HG03575 (cell line): ENCODE data around the gene ENPP7.
"Not testable (repeated sequence)": the region's sequence is repeated elsewhere in the genome, so short reads cannot be mapped to it uniquely, and the experiment has no call there.

Experiments used
- ATAC-seq: cut with Tn5 transposase; IDR thresholded peaks from one replicate; pipeline ENCODE4 v1.9.1; 2021; ENCODE audit not compliant: unreplicated experiment, insufficient number of reproducible peaks, low FRiP score; ENCODE audit errors: extremely low read depth

ENPP7 gene

DNA sequence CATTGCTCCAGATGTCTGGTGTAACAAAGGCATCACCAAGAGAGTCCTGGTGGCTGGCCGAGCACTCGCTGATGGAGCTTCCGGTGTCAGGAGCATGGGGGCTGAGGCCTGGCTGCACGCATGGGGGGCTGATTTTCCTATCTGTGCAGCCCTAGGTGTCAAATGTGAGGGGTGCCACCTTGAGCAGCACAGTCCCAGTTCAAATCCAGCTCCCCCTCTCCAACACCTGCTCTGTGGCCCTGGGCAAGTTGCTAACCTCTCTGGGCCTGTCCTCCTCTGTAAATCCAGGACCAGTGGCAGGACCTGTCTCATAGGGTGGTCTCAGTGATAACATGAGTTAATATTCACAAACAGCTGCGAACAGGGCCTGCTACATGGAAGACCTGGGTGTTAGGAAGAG lies 12.9 kb downstream of the ENPP7 start:
- no peak for ATAC-seq

DNA sequence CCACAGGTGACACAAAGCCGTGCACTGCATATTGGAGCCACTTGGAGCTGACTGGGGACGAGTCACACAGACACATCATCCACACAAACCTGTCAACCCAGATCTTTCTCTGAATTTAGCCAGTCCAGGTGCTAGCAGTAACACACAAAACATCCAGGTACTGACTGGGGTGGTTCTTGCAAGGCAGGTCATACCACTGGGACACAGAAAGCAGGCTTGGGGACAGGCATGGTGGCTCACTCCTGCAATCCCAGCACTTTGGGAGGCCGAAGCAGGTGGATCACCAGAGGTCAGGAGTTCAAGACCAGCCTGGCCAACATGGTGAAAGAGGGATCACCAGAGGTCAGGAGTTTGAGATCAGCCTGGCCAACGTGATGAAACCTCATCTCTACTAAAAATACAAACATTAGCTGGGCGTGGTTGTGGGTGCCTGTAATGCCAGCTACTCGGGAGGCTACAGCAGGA lies 14.9 kb downstream of the ENPP7 start:
- ATAC-seq, result no peak

DNA sequence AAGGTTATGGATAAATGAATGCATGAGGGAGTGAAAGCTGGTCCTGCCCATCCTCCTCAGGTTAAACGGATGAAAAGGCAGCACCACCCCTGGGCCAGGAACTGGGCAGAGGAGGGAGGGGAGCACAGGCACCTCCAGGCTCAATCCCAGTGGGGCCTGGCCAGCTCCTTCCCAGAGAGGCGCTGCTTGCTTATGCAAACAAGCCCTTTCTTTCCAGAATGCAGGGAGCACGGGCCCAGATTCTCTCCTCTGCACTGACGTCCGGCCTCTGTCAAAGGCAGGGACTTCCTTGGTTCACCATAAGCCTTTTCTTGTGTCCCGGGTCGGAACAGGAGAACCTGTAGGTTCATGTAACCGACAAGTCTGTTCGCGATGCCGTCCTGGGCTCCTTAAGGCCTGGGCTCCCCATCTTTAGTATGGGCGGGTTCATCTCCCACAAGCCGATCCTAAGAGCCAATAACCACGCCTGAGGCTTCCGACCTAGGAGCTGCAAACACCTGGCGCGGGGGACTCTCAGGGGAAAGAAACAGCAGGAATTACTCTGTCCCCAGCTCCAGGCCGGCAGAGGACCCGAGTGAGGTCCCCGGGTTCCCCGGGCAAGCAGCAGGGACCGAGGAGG lies 16.3 kb downstream of the ENPP7 start:
- ATAC-seq, result no peak

DNA sequence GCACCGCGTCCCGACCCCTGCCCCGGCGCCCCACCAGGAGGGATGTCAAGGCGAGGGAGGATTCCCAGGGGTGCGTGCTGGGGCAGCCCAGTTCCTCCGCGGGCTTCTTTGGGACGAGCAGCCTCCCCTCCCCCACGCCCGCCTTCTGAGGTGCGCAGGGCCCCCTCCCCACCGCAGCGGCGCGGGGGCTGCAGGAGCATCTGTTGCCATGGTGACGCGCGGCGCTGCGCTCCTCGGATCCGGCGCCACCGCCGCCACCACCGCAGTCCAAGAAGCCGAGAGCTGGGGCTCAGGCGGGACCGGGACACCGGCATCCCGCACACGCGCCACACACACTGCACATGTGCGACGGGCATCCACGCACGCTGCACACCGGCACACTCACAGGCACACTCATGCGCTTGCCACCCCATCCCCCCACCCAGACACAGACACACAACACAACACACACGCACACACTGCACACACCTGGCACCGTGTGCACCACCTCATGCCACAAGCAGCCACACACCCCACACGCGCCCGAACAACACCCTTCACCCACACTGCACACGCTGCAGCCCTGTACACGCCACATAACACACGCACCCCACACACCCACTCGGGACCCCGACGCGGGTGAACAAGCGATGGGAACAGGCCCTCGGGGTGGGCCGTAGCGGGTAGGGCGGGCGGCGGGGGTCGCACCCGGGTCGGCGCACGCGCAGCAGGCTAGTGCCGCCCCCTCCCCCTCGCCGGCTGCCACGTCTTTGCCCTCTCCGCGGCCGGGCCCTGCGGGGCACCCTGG lies 17.0 kb downstream of the ENPP7 start:
- ATAC-seq, result no peak

DNA sequence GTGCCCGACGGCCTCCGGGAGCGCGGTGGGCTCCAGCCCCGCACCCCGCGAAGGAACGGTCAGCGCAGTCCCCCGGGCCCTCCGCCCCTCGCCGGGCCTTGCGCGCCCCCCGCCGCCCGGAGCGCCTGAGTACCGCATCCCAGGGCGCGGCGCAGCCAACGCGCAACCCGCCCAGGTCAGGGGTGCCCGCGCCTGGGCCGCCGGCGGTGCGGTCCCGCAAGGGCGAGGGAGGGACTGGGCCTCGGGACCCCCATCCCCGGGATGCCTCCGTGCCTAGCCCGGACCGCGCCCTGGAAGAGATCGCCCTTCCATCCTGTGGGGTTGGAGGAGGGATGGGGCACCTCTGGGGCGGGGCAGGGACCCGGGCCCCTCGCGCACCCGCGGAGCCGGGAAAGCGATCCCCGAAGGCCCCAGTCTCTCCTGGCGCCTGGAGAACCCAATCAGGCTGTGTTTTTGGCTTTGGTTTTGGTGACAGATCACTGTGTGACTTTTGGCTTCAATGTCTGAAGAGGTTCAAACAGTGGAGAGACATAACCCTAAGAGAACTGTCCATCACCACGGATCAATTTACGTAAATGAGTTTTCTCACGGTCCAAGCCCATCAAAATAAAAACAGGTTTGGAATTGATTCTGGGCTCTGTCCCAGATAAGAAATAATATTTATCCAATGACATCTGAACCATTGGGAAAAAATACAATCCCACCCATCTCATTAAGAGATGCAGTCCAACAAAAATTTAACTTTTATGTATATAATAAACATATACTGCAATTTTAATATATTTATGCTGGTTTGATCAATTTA lies 17.8 kb downstream of the ENPP7 start:
- no peak for ATAC-seq

DNA sequence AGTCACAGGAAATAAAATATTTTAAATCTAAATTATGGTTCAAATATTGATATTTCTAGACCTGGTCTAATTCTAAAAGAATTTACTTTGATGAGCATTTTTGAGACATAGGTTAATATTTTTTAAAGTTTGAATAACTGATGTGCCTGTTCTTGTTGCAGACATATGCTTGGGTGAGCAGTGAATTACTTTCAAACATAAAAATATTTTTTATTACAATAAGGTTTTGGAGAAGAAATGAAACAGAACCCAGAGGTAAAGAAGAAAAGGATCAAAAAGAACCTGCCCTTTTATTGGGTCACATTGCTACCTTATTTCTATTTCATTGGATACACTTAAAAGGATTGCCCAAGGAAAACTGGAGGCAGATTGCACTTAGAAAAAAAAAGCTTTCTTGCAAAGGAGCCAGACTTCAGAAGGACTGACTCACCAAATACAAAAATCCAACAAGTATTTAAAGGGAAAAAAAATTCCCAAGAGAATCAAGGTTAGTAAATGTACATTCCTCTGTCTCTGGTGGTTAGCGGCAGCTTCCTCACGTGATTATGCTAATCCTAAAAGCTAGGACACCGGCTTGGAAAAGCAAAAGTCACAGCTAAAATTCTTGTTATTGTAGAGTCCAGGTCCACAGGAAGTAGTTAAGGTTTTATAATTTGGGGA lies 18.5 kb downstream of the ENPP7 start:
- ATAC-seq, result no peak

DNA sequence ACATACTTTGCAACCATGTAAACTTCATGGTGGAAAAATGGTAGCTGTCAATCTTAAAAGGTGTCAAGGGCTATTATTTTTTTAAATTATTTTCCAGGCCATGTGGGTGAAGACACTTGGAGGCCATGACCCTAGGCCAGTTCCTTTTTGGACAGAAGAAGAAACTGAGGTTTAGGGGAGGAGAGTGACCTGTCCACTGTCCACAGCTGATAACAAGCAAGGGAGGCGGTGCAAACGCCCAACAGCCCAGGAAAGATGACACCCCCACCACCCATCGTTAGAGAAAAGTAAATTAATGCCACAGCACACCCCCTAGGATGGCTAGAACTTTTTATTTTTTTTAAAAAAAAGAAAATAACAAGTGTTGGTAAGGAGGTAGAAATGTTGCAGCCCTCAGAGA lies 19.2 kb downstream of the ENPP7 start:
- no peak for ATAC-seq

DNA sequence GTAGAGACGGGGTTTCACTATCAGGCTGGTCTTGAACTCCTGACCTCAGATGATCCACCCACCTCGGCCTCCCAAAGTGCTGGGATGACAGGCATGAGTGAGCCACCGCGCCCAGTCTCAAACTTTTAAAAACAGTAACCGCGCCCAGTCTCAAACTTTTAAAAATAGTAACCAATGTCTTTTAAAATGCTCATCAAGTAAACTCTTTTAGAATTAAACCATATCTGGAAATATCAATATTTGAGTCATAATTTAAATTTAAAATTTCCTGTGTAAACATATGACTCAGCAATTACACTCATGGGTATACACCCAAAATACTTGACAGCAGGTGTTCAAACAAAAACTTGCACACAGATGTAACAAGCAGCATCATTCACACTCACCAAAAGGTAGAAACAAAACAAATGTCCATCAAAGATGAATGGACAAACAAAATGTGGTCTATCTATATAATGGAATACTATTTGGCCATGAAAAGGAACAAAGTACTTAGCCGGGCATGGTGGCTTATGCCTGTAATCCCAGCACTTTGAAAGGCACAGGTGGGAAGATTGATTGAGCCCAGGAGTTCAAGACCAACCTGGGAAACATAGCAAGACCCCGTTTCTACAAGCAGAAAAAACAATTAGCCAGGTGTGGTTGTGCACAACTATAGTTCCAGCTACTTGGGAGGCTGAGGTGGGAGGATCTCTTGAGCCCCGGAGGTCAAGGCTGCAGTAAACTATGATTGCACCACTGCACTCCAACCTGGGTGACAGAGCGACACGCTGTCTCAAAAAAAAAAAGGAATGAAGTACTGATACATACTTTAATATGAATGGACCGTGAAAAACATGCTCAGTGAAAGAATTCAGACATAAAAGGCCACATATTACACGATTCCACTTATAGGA lies 20.2 kb downstream of the ENPP7 start:
- ATAC-seq, result no peak

DNA sequence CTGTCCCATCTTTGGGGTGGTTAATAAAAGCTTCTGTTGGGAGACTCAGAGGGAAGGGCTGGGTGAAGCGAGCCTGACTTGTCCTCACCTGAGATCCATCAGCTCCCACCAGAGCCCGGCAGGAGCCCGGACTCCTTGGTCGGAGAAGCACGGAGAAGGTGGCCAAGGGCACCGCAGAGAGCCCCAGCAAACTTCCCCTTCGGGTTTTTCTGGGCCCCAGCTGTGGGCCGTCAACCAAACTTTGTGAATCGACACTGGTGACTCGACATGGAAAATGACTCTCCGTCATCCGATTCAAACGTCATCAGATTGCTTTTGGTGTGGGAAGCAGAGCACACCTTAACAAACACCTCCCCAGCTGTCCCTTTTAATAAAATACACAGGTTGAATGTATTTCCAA lies 21.4 kb downstream of the ENPP7 start:
- no peak for ATAC-seq

DNA sequence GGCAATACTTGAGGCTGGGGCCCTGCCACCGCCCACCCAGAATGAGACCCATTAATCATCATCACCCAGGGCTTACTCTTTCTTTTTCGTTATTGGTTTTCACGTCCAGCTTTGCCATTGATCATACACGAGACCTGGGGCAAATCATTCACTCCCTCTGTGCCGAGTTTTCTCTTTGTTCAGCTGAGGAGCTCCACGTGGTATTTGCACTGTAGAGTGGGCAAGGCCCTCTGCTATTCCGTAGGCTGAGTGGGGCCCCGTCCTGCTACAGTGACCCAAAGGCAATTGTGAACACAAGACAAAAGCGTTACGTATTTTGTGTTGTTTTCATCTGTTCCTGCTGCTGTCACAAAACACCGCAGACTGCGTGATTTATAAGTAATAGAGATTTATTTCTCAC lies 23.6 kb downstream of the ENPP7 start:
- ATAC-seq, result no peak

DNA sequence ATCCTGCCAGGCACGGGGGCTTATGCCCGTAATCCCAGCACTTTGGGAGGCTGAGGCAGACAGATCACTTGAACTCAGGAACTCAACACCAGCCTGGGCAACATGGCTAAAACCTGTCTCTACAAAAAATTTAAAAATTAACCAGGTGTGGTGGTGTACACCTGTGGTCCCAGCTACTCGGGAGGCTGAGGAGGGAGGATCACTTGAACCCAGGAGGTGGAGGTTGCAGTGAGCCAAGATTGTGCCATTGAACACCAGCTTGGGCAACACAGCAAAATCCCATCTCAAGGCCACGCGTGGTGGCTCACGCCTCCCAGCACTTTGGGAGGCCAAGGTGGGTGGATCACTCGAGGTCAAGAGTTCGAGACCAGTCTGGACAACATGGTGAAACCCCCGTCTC lies 24.2 kb downstream of the ENPP7 start:
- not testable (repeated sequence) for ATAC-seq

DNA sequence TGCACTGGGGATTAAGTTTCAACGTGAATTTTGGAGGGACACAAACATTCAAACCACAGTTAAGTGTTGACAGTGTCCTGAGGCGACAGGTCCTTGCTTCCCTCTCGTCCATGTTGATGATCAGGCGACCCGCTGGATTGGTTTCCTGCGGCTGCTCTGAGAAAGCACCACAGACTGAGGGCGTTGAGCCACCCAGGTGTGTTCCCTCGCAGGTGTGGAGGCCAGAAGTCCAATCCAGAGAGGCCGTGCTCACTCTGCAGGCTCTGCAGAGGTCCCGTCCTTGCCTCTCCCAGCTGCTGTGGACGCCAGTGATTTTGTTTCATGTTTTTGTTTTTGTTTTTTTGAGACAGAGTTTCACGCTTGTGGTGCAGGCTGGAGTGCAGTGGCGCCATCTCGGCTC lies 24.8 kb downstream of the ENPP7 start:
- no peak for ATAC-seq

DNA sequence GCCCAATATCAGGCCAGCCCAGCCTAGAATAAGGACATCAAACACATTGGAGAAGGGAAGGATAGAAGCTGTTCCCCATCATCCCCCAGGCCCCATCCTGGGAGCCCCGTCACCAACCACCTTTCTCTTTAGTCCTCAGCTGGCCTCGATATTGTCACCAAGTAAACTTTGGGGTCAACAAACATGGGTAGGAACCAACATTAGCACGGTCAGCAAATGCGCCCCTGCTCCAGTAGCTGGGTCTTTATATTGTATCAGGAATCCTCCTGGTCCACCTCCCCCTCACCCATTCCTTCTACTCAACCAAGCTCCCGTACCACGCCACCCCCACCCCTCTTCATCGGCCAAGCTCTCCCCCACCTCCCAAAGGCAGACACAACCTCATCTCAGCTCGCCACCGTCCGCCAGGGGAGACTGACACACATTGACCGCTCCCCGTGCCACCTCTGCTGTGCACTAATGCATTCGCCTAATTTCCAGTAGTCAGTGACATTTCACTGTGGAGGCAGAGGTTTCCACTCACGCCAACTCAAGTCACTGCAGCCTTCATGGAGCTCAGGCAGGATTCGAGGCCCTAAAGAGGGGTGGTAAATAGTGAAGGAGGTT lies 26.5 kb downstream of the ENPP7 start:
- ATAC-seq, result no peak

DNA sequence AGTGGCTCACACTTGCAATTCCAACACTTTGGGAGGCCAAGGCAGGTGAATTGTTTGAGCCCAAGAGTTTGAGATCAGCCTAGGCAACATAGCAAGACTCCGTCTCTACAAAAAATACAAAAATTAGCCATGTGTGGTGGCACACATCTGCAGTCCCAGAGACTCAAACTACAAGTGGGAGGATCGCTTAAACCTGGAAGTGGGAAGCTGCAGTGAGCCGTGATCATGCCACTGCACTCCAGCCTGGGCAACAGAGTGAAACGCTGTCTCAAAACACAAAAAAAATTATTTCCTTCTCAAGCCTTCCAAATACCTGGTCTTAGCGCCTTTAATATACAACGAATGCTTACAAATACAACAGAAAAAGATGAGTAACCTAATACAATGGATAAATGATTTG lies 27.5 kb downstream of the ENPP7 start:
- no peak for ATAC-seq

DNA sequence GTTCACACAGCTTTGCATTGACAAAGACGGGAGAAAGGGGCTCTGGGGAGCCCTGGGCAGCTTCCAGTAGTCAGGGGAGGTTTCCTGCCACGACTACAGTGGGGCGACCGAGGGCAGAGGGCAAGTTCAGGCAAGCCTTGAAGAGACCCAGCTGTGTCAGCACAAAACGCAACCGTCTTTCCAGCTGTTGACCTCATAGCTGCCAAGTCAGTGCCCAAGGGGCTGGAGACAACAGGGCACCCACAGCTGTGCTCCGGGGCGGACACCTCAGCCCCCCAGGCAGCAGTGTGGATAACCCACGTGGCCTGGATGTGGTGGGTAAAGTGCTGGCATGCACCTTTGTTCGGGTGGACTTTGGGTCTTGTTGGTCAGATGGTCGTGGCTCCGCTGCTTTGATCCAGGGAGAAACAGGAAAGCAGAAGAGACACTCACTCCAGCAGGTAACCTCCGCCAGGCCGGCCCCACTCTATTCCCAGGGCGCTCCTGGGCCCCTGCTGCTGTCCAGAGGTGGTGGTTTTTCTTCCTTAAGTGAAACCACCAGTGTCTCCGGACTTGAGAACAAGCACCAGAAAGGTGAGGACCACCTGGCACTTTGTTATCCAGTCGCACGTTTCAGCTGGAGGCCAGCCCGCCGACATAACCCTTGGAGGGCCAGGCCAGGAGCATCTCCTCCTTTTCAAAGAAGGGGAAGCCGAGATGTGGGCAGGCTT lies 29.6 kb downstream of the ENPP7 start:
- ATAC-seq, result no peak

DNA sequence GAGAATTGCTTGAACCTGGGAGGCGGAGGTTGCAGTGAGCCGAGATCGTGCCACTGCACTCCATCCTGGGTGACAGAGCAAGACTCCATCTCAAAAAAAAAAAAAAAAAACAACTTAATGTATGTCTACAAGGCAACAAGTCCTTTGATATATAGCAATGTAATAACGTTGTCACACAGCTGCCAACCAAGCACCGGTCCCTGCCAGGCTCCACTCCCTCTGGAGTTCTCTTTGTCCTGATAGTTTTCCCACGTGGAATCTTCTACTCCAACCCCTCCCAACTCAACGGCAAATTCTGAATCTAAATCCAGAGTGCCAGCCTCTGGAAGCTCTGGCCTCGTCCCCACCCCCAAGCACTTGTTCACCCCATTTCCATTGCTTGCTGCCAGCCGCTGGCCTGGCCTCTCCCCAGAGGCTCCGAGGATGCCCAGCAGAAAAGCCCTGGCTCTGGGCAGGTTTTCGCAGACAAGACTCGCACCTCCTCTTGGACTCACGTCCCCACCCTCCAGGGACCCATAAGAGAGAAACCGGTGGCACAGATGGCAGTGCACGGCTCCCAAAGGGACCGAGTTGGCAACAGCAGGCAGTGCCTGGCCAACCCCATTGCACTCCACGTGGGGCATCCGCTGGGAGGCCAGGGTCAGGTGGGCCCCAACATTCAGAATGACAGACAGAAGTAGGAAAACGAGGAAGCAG lies 31.3 kb downstream of the ENPP7 start:
- no peak for ATAC-seq

DNA sequence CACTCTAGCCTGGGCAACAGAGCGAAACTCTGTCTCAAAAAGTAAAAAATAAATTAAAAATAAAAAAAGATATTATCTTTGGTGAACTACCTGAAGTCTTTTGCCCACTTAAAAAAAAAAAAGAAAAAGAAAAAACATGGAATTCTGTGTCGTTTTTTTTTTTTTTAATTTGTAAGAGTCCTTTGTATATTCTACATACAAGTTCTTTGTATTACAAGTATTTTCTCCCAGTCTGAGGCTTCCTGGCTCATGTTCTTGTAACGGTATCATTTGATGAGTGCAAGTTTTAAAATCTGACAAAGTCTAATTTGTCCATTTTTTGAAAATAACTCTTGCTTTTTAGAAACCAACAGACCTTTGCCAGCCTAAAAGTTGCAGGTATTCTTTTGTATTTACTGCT lies 35.0 kb downstream of the ENPP7 start:
- no peak for ATAC-seq
